ENCODE data around the gene GDF15. TPM values are rescaled to one million over a fixed set of nuclear protein-coding genes. Genes with fewer than 3 reads are reported as not detected.

GDF15 gene
- polyA plus RNA-seq, 2 of the 4 experiments (the other 2 are of a cell fraction): 56.9 to 78.5 TPM

DNA sequence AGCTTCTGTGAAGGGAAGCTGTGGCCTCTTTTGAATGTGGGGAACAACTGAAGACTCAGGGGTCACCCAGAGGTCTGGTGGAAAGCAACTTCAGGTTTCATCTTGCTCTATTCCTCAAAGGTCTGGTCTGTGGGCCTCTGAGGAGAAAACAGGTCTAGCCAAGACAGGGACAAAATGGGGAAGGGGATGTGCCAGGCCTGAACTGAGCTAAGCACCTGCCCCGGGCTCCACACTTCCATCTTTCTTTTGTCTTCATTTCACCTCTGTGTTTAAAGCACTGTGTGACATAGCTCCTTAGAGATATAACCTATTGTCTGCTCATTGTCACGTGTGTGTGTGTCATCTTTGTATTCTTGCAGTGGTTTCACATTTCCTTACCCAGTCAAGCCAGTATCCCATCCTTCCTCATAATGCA is 19.9 kb upstream of the GDF15 start:
- Histone ChIP-seq H3K4me2 (peak overlapping the region; percentile 64; the same call in 1 of the 3 replicates), H3K4me1 (peaks cover 45% of the 10 kb centered on the region), H3K27ac (peak overlapping the region; percentile 97 to 99), H3K4me3 (no peak overlapping the region), H3K9me3 (no peaks in the 10 kb centered on the region; the same call in 2 of the 3 replicates)
- TF ChIP-seq, protein P1, sequence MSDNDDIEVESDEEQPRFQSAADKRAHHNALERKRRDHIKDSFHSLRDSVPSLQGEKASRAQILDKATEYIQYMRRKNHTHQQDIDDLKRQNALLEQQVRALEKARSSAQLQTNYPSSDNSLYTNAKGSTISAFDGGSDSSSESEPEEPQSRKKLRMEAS (IDR thresholded peaks at IDR 0.05): no peak
- no peak for TF ChIP-seq HOXB5 (CRISPR knock-in tag; IDR thresholded peaks at IDR 0.05)
- no peak for TF ChIP-seq FOSL2 (IDR thresholded peaks at IDR 0.05)
- no peak for TF ChIP-seq FOSL2 (CRISPR knock-in tag; IDR thresholded peaks at IDR 0.05)
- no peak for TF ChIP-seq NFE2L2 (conservative IDR thresholded peaks at IDR 0.05; ENCODE audit: low read length)
- TF ChIP-seq POLR2AphosphoS2 (conservative IDR thresholded peaks at IDR 0.05; ENCODE audit: low read length): no peak
- no peak for TF ChIP-seq KDM1A (IDR thresholded peaks at IDR 0.05; ENCODE audit: low read depth)
- no peak for TF ChIP-seq RCOR1 (IDR thresholded peaks at IDR 0.05; ENCODE audit: low read depth, low read length)
- TF ChIP-seq MAFK (IDR thresholded peaks at IDR 0.05; ENCODE audit: partially characterized antibody): no peak
- no peak for TF ChIP-seq CHD4 (IDR thresholded peaks at IDR 0.05; ENCODE audit: borderline replicate concordance)
- no peak for TF ChIP-seq ZNF302 (CRISPR knock-in tag; IDR thresholded peaks at IDR 0.05)
- no peak for TF ChIP-seq SREBF2 (IDR thresholded peaks at IDR 0.05)
- no peak for ATAC-seq
- WGBS (ENCODE audit: missing lambda C conversion rate): 96% methylated on average over 2 of the region's 2 CpGs
- DNase-seq (ENCODE audit: low read depth in 1 of 2, low spot score in 1 of 2): no peak
- no peak for FAIRE-seq
- ChIA-PET CTCF (interaction anchor here (0.5 to 8.1 kb wide), 4 partner anchors 17 to 44 kb away, joined by 3 to 66 read pairs (median 8); no protein-coding TSS in a partner anchor), POLR2A (interaction anchor here (1.0 to 4.0 kb wide), 2 partner anchors 16 to 21 kb away, joined by 3 to 36 read pairs; partner anchors contain the start of gene GDF15)

DNA sequence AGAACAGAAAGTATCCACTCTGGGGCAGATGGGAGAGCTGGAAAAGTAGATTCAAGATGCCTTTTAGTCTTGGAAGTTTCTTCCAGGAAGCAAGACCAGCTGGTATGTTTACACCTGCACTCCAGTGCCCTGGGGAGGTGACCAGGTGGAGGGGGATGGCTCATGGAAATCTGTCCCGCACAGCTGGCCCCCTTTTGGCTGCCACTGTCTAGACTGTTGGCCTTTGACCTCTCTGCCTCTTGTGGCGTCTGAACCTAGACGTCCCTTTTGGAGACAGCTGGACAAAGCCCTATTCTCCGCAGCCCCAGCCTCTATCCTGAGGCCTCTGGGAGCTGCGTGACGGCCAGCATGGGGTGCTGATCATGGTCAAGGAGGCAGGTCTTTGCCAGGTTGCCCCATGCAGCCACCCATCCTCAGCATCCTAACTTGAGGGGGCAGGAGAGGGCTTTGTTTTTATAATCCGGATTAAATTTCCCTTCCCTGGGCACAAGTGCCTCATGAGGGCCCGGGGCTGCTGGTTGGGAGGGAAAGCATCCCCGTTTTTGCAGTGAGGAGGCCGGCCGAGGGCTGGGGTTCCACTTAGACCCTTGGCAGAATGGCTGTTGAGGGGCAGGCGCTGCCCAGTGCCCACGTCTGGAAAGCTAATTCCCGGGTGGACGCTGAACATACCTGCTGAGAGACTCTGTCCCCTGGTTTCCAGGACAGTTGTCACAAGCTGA is 17.3 kb upstream of the GDF15 start:
- ChIA-PET CTCF (interaction anchor here (0.8 to 1.7 kb wide), 2 partner anchors 41 to 42 kb away, joined by 3 to 8 read pairs; no protein-coding TSS in a partner anchor), POLR2A (interaction anchor here (1.8 kb wide), 1 partner anchor 17 kb away, joined by 11 read pairs; the partner anchor contains the start of gene GDF15)
- Histone ChIP-seq H3K4me2 (no peak overlapping the region), H3K4me3 (no peak overlapping the region), H3K4me1 (peaks cover 52% of the 10 kb centered on the region), H3K9me3 (no peaks in the 10 kb centered on the region; the same call in 2 of the 3 replicates), H3K27ac (peak overlapping the region; percentile 97 to 99)
- TF ChIP-seq HDAC2 (IDR thresholded peaks at IDR 0.05) (no peak), RNF2 (IDR thresholded peaks at IDR 0.05; ENCODE audit: borderline replicate concordance, low read depth) (no peak), RFX5 (IDR thresholded peaks at IDR 0.05) (no peak), POLR2A (IDR thresholded peaks at IDR 0.05; ENCODE audit: low read length) (no peak), NR3C1 (IDR thresholded peaks at IDR 0.05) (no peak), PHF8 (IDR thresholded peaks at IDR 0.05; ENCODE audit: borderline replicate concordance, low read depth) (no peak), CEBPB (IDR thresholded peaks at IDR 0.05) (no peak), RCOR1 (IDR thresholded peaks at IDR 0.05; ENCODE audit: low read depth, low read length) (no peak)
- TF ChIP-seq, protein P2, sequence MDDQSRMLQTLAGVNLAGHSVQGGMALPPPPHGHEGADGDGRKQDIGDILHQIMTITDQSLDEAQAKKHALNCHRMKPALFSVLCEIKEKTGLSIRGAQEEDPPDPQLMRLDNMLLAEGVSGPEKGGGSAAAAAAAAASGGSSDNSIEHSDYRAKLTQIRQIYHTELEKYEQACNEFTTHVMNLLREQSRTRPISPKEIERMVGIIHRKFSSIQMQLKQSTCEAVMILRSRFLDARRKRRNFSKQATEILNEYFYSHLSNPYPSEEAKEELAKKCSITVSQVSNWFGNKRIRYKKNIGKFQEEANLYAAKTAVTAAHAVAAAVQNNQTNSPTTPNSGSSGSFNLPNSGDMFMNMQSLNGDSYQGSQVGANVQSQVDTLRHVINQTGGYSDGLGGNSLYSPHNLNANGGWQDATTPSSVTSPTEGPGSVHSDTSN (IDR thresholded peaks at IDR 0.05): no peak
- TF ChIP-seq, protein P3, sequence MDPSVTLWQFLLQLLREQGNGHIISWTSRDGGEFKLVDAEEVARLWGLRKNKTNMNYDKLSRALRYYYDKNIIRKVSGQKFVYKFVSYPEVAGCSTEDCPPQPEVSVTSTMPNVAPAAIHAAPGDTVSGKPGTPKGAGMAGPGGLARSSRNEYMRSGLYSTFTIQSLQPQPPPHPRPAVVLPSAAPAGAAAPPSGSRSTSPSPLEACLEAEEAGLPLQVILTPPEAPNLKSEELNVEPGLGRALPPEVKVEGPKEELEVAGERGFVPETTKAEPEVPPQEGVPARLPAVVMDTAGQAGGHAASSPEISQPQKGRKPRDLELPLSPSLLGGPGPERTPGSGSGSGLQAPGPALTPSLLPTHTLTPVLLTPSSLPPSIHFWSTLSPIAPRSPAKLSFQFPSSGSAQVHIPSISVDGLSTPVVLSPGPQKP (IDR thresholded peaks at IDR 0.05; ENCODE audit: low read depth, low read length): no peak
- no peak for DNase-seq (ENCODE audit: low read depth in 1 of 2, low spot score in 1 of 2)
- no peak for ATAC-seq
- FAIRE-seq: no peak
- WGBS (ENCODE audit: missing lambda C conversion rate): 71% methylated on average over 13 of the region's 15 CpGs

DNA sequence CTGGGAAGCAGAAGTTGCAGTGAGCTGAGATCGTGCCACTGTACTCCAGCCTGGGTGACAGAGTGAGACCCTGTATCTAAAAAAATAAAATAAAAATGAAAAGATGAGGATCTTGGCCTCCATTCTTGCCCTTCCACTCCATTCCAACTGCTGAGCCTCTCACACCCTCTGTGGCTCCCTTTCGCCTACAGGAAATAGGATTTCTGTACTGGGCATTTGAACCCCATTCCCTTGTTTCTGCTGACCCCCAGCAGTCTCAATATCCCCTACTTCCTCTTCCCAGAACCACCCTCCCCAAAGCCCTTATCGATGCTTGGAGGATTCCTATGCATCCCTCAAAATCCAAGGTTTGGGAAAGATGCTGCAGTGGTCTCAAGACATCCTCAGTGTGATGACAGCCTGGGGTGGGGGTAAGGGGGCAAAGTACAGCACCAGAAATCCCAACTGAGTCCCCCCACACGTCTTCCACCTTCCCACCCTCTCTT is 12.5 kb upstream of the GDF15 start:
- Histone ChIP-seq H3K9me3 (no peaks in the 10 kb centered on the region), H3K4me3 (no peak overlapping the region), H3K4me1 (peaks cover 62% of the 10 kb centered on the region), H3K27ac (peak overlapping the region; percentile 99 to 100), H3K4me2 (peak overlapping the region; percentile 65)
- FAIRE-seq (no peak), ATAC-seq (no peak), DNase-seq (ENCODE audit: low read depth in 1 of 2, low spot score in 1 of 2) (no peak)
- WGBS (ENCODE audit: missing lambda C conversion rate): 65% methylated on average over 4 of the region's 4 CpGs
- TF ChIP-seq MAZ (IDR thresholded peaks at IDR 0.05; ENCODE audit: borderline replicate concordance, low read depth, low read length) (no peak), ZFP36 (IDR thresholded peaks at IDR 0.05; ENCODE audit: borderline replicate concordance, partially characterized antibody) (peak; percentile 26)
- ChIA-PET CTCF (interaction anchor here (2.1 kb wide), 1 partner anchor 15 kb away, joined by 7 read pairs; no protein-coding TSS in a partner anchor), POLR2A (interaction anchor here (1.2 to 1.8 kb wide), 2 partner anchors 9 to 13 kb away, joined by 3 to 16 read pairs; partner anchors contain the start of gene GDF15)

Measured in A549 (cell line).